ENCODE data around the gene TMEM252.

The TMEM252 gene

DNA sequence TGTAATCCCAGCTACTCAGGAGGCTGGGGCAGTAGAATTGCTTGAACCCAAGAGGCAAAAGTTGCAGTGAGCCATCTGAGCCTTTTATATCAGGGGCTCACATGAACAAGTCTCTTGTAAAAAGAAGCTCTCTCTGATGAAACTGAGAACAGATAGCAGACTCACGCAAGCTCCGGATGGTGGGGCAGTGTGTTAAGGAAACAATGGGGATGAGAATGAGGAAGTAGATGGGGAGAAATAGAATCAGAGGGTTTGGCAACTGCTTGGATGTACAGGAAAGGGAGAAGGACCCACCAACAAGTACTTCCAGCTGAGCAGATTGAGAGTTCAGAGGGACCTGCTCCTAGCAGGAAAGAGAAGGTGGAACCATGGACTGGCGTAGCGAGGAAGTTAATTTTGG lies 18.6 kb downstream of the TMEM252 start:
- no peak overlapping the region for H3K4ac ChIP-seq (ENCODE audit: low read depth, low read length)
- WGBS (ENCODE audit: extremely low coverage, insufficient coverage, low lambda C conversion rate), result no CpG with 5 or more reads among the region's 4 CpGs
- no peak overlapping the region for H3K56ac ChIP-seq (ENCODE audit: low read length)
- no peak overlapping the region for H3K9ac ChIP-seq (ENCODE audit: low read length)
- H3K79me2 ChIP-seq (ENCODE audit: control insufficient read depth, insufficient read depth, low read length), result no peaks in the 10 kb centered on the region
- no peak overlapping the region for H3K4me2 ChIP-seq (ENCODE audit: low read length)
- H4K5ac ChIP-seq (ENCODE audit: low read length), result no peak overlapping the region
- no peak overlapping the region for H2BK5ac ChIP-seq (ENCODE audit: low read length)
- no peak overlapping the region for H3K23ac ChIP-seq (ENCODE audit: low read length)
- no peak overlapping the region for H2AK5ac ChIP-seq (ENCODE audit: low read length)
- no peaks in the 10 kb centered on the region for H3K4me1 ChIP-seq (ENCODE audit: control insufficient read depth, low read depth, low read length)
- no peak overlapping the region for H2BK15ac ChIP-seq (replicated peaks; ENCODE audit: low read depth)
- H4K8ac ChIP-seq (ENCODE audit: low read depth, low read length), result no peak overlapping the region
- DNase-seq, result no peak
- no peaks in the 10 kb centered on the region for H3K36me3 ChIP-seq (ENCODE audit: control insufficient read depth, insufficient read depth, low read length)
- no peak overlapping the region for H3K18ac ChIP-seq (ENCODE audit: low read length)
- no peak overlapping the region for H2BK120ac ChIP-seq (ENCODE audit: low read depth, low read length)
- H3K79me1 ChIP-seq (ENCODE audit: low read length), result no peaks in the 10 kb centered on the region
- no peak overlapping the region for H3K27ac ChIP-seq (ENCODE audit: low read depth, low read length)
- H3K4me3 ChIP-seq (ENCODE audit: low read length), result no peak overlapping the region
- H3K27me3 ChIP-seq (ENCODE audit: insufficient read depth, low read length, poor library complexity), result peaks cover 2% of the 10 kb centered on the region

DNA sequence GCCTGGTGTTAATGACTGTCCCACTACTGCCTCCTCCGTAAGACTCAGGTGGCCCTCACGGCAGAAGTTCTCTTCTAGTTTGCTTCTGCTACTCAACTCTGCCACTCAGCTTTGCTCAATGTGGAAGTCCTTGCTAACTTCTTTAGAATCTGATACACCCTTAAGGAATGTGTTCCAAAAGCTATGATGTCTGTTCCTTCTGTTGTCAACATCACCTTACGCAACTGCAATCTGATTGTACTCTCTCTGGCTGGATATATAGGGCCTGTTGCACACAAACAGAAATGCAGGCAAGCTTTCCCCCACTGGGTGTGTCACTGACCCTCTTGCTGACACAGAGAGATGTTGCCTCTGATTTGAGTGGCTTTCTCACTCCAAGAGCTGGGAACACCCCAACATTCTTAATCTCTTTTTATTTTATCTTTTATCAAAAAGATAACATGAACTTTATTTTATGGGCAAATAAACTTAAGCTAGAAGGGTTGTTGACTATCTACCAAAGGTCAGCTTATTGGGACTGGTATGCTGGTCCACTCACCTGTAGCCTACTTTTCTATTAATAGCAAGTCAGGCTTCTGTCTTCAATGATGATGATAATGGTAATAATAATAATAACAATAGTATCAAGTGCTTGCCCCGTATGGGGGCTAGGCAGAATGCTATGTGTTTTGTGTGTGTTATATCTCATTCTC lies 25.2 kb downstream of the TMEM252 start:
- no peak for DNase-seq

DNA sequence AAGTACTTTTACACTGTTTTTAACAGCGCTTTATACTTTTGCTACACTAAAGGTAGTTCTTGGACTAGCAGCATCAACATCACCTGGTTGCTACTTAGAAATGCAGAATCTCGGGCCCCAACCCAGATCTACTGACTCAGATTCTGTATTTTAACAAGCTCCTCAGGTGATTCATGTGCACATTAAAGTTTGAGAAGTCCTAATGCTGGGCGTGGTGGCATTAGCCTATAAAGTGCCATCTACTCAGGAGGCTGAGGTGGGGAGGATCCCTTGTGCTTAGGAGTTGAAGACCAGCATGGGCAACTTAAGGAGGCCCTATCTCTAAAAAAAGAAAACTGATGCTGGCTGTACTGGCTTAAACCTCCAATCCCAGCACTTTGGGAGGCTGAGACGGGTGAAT lies 26.7 kb downstream of the TMEM252 start:
- H2BK120ac ChIP-seq (ENCODE audit: low read depth, low read length), result no peak overlapping the region
- H3K23ac ChIP-seq (ENCODE audit: low read length), result no peak overlapping the region
- H4K5ac ChIP-seq (ENCODE audit: low read length), result no peak overlapping the region
- H3K4me2 ChIP-seq (ENCODE audit: low read length), result no peak overlapping the region
- no peaks in the 10 kb centered on the region for H3K79me1 ChIP-seq (ENCODE audit: low read length)
- H3K56ac ChIP-seq (ENCODE audit: low read length), result no peak overlapping the region
- DNase-seq, result no peak
- H3K4ac ChIP-seq (ENCODE audit: low read depth, low read length), result no peak overlapping the region
- H3K27ac ChIP-seq (ENCODE audit: low read depth, low read length), result no peak overlapping the region
- peaks cover 2% of the 10 kb centered on the region for H3K27me3 ChIP-seq (ENCODE audit: insufficient read depth, low read length, poor library complexity)
- no CpG with 5 or more reads among the region's 4 CpGs for WGBS (ENCODE audit: extremely low coverage, insufficient coverage, low lambda C conversion rate)
- no peaks in the 10 kb centered on the region for H3K4me1 ChIP-seq (ENCODE audit: control insufficient read depth, low read depth, low read length)
- no peak overlapping the region for H3K4me3 ChIP-seq (ENCODE audit: low read length)
- no peaks in the 10 kb centered on the region for H3K79me2 ChIP-seq (ENCODE audit: control insufficient read depth, insufficient read depth, low read length)
- no peak overlapping the region for H3K18ac ChIP-seq (ENCODE audit: low read length)
- no peak overlapping the region for H2AK5ac ChIP-seq (ENCODE audit: low read length)
- H2BK5ac ChIP-seq (ENCODE audit: low read length), result no peak overlapping the region
- H3K36me3 ChIP-seq (ENCODE audit: control insufficient read depth, insufficient read depth, low read length), result no peaks in the 10 kb centered on the region
- no peak overlapping the region for H4K8ac ChIP-seq (ENCODE audit: low read depth, low read length)
- H3K9ac ChIP-seq (ENCODE audit: low read length), result no peak overlapping the region
- no peak overlapping the region for H2BK15ac ChIP-seq (replicated peaks; ENCODE audit: low read depth)

More for the DNA sequence above, 25.2 kb downstream of the TMEM252 start:
- Histone ChIP-seq H2BK15ac (replicated peaks; ENCODE audit: low read depth) (no peak overlapping the region), H3K23ac (ENCODE audit: low read length) (no peak overlapping the region), H3K36me3 (ENCODE audit: control insufficient read depth, insufficient read depth, low read length) (no peaks in the 10 kb centered on the region), H3K79me2 (ENCODE audit: control insufficient read depth, insufficient read depth, low read length) (no peaks in the 10 kb centered on the region), H3K9ac (ENCODE audit: low read length) (no peak overlapping the region), H4K5ac (ENCODE audit: low read length) (no peak overlapping the region), H2BK5ac (ENCODE audit: low read length) (no peak overlapping the region), H3K18ac (ENCODE audit: low read length) (no peak overlapping the region), H3K56ac (ENCODE audit: low read length) (no peak overlapping the region), H3K79me1 (ENCODE audit: low read length) (no peaks in the 10 kb centered on the region), H2BK120ac (ENCODE audit: low read depth, low read length) (no peak overlapping the region), H3K27ac (ENCODE audit: low read depth, low read length) (no peak overlapping the region), H3K4ac (ENCODE audit: low read depth, low read length) (no peak overlapping the region), H3K4me1 (ENCODE audit: control insufficient read depth, low read depth, low read length) (no peaks in the 10 kb centered on the region), H2AK5ac (ENCODE audit: low read length) (no peak overlapping the region), H4K8ac (ENCODE audit: low read depth, low read length) (no peak overlapping the region), H3K4me2 (ENCODE audit: low read length) (no peak overlapping the region), H3K27me3 (ENCODE audit: insufficient read depth, low read length, poor library complexity) (peaks cover 2% of the 10 kb centered on the region), H3K4me3 (ENCODE audit: low read length) (no peak overlapping the region)
- no CpG with 5 or more reads among the region's 4 CpGs for WGBS (ENCODE audit: extremely low coverage, insufficient coverage, low lambda C conversion rate)

DNA sequence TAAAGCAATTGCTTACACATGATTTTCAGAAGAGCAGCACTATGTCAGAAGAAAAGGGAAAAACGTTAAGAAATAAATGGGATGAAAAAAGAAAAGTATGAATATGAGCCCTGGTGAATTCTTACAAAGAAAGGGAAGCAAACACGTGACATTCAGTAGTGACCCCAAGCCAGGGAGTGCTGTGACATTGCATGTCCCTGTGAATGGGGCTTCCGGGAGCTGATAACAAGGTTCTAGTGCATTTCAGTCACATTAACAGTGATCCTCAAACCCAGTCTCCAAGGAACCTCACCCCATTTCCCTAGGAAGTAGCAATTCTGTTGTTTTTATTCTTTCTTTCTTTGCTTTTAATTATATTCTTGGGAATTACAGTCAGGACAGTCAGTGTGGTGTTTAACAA lies 27.3 kb downstream of the TMEM252 start:
- Histone ChIP-seq H2BK5ac (ENCODE audit: low read length) (no peak overlapping the region), H3K79me1 (ENCODE audit: low read length) (no peaks in the 10 kb centered on the region), H3K4me2 (ENCODE audit: low read length) (no peak overlapping the region), H4K5ac (ENCODE audit: low read length) (no peak overlapping the region), H2BK120ac (ENCODE audit: low read depth, low read length) (no peak overlapping the region), H2AK5ac (ENCODE audit: low read length) (no peak overlapping the region), H3K9ac (ENCODE audit: low read length) (no peak overlapping the region), H3K4me3 (ENCODE audit: low read length) (no peak overlapping the region), H3K23ac (ENCODE audit: low read length) (no peak overlapping the region), H3K4ac (ENCODE audit: low read depth, low read length) (no peak overlapping the region), H4K8ac (ENCODE audit: low read depth, low read length) (no peak overlapping the region), H3K4me1 (ENCODE audit: control insufficient read depth, low read depth, low read length) (no peaks in the 10 kb centered on the region), H3K36me3 (ENCODE audit: control insufficient read depth, insufficient read depth, low read length) (no peaks in the 10 kb centered on the region), H3K79me2 (ENCODE audit: control insufficient read depth, insufficient read depth, low read length) (no peaks in the 10 kb centered on the region), H3K27me3 (ENCODE audit: insufficient read depth, low read length, poor library complexity) (peaks cover 7% of the 10 kb centered on the region), H2BK15ac (replicated peaks; ENCODE audit: low read depth) (no peak overlapping the region), H3K56ac (ENCODE audit: low read length) (no peak overlapping the region), H3K18ac (ENCODE audit: low read length) (no peak overlapping the region), H3K27ac (ENCODE audit: low read depth, low read length) (no peak overlapping the region)
- DNase-seq, result no peak
- WGBS (ENCODE audit: extremely low coverage, insufficient coverage, low lambda C conversion rate), result no CpG with 5 or more reads among the region's 3 CpGs

DNA sequence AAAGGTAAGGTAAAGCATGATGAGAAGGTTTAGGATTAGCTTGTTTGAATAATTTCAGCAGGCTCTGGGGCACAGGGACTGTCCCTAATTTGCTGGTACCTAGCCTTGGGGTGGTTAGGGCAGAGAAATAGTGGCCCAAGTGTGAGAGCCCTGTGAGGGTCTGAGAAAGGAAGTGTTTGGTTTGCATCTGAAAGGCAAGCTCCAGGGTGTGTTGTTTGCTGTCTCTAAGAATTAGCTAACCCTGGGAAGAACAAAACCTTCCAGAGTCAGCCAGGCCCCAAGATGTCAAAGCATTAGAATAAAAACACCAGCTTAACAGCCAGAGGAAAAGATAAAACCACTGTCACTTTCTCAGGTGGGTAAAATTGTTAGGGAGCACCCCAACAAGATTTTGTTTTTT lies 31.0 kb downstream of the TMEM252 start:
- no peak overlapping the region for H2BK120ac ChIP-seq (ENCODE audit: low read depth, low read length)
- no peaks in the 10 kb centered on the region for H3K79me2 ChIP-seq (ENCODE audit: control insufficient read depth, insufficient read depth, low read length)
- no peak overlapping the region for H4K8ac ChIP-seq (ENCODE audit: low read depth, low read length)
- no peaks in the 10 kb centered on the region for H3K79me1 ChIP-seq (ENCODE audit: low read length)
- no peak overlapping the region for H3K27ac ChIP-seq (ENCODE audit: low read depth, low read length)
- H3K4me1 ChIP-seq (ENCODE audit: control insufficient read depth, low read depth, low read length), result no peaks in the 10 kb centered on the region
- no peak overlapping the region for H3K4me2 ChIP-seq (ENCODE audit: low read length)
- H3K23ac ChIP-seq (ENCODE audit: low read length), result no peak overlapping the region
- no peak for DNase-seq
- no peaks in the 10 kb centered on the region for H3K36me3 ChIP-seq (ENCODE audit: control insufficient read depth, insufficient read depth, low read length)
- H3K27me3 ChIP-seq (ENCODE audit: insufficient read depth, low read length, poor library complexity), result peaks cover 8% of the 10 kb centered on the region
- H3K18ac ChIP-seq (ENCODE audit: low read length), result no peak overlapping the region
- no peak overlapping the region for H2AK5ac ChIP-seq (ENCODE audit: low read length)
- no peak overlapping the region for H2BK5ac ChIP-seq (ENCODE audit: low read length)
- H3K56ac ChIP-seq (ENCODE audit: low read length), result no peak overlapping the region
- no peak overlapping the region for H3K4me3 ChIP-seq (ENCODE audit: low read length)
- H3K9ac ChIP-seq (ENCODE audit: low read length), result no peak overlapping the region
- H2BK15ac ChIP-seq (replicated peaks; ENCODE audit: low read depth), result no peak overlapping the region
- no peak overlapping the region for H4K5ac ChIP-seq (ENCODE audit: low read length)
- no peak overlapping the region for H3K4ac ChIP-seq (ENCODE audit: low read depth, low read length)

DNA sequence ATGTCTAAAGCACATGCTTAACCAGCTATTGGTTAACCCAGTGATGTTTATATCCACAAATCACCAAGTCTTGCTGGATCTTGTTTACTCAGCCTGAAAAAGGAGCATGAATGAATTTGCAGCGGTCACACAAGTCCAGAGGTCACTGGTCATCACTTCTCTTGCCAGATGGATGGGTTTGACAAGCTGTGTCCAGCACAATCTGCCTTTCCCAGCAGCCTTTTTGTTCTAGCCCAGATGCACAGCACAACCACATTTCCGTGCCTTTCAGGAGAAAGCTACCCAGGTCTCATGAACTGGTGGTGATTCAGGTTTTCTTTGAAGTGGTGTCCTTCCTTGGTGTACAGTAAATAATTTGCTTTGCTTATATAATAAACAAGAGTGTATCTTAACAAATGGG lies 32.1 kb downstream of the TMEM252 start:
- DNase-seq, result no peak
- no CpG with 5 or more reads among the region's 2 CpGs for WGBS (ENCODE audit: extremely low coverage, insufficient coverage, low lambda C conversion rate)

More for the DNA sequence above, 32.1 kb downstream of the TMEM252 start:
- Histone ChIP-seq H3K4ac (ENCODE audit: low read depth, low read length) (no peak overlapping the region), H3K79me2 (ENCODE audit: control insufficient read depth, insufficient read depth, low read length) (no peaks in the 10 kb centered on the region), H3K56ac (ENCODE audit: low read length) (no peak overlapping the region), H3K4me3 (ENCODE audit: low read length) (no peak overlapping the region), H4K8ac (ENCODE audit: low read depth, low read length) (no peak overlapping the region), H3K18ac (ENCODE audit: low read length) (no peak overlapping the region), H3K4me1 (ENCODE audit: control insufficient read depth, low read depth, low read length) (no peaks in the 10 kb centered on the region), H2BK15ac (replicated peaks; ENCODE audit: low read depth) (no peak overlapping the region), H3K9ac (ENCODE audit: low read length) (no peak overlapping the region), H3K36me3 (ENCODE audit: control insufficient read depth, insufficient read depth, low read length) (no peaks in the 10 kb centered on the region), H3K27me3 (ENCODE audit: insufficient read depth, low read length, poor library complexity) (peaks cover 8% of the 10 kb centered on the region), H2BK120ac (ENCODE audit: low read depth, low read length) (no peak overlapping the region), H3K4me2 (ENCODE audit: low read length) (no peak overlapping the region), H3K79me1 (ENCODE audit: low read length) (no peaks in the 10 kb centered on the region), H2BK5ac (ENCODE audit: low read length) (no peak overlapping the region), H2AK5ac (ENCODE audit: low read length) (no peak overlapping the region), H3K23ac (ENCODE audit: low read length) (no peak overlapping the region), H4K5ac (ENCODE audit: low read length) (no peak overlapping the region), H3K27ac (ENCODE audit: low read depth, low read length) (no peak overlapping the region)

Data from mesendoderm (in vitro differentiated cells).